B cell (primary cell): ENCODE results near the gene PTPRF.

ENCODE experiments used
- CTCF ChIP-seq: fragments of 200-600 bp; IDR thresholded peaks from one replicate; pipeline ENCODE4 v1.8.0; 2022; ENCODE audit warnings: antibody characterized with exemption, mild to moderate bottlenecking
- EZH2 ChIP-seq: IDR thresholded peaks from 2 replicates; pipeline ENCODE4 v1.6.1; 2012; ENCODE audit warnings: borderline replicate concordance, low read depth, mild to moderate bottlenecking, moderate library complexity, low read length; ENCODE audit not compliant: insufficient read depth, poor library complexity, severe bottlenecking

GRCh38 chr1:43521078-43521477 is 9.6 kb upstream of the PTPRF start:
- TF ChIP-seq CTCF = no peak
- TF ChIP-seq EZH2 = no peak
